Fibroblast of upper back skin (primary cell): ENCODE results near the gene CNGA1.
A peak's percentile ranks its signal among the peaks of the same experiment; 100 is the strongest.
"Not testable (repeated sequence)": the region's sequence is repeated elsewhere in the genome, so short reads cannot be mapped to it uniquely, and the experiment has no call there.

Source experiments
- DNase-seq: peaks from one replicate; pipeline ENCODE4 v3.0.0-alpha.2; 2013

The CNGA1 gene

GRCh38 chr4:48028696-48029095 is 12.2 kb upstream of the CNGA1 start:
- no peak for DNase-seq

GRCh38 chr4:48027653-48028052 is 11.2 kb upstream of the CNGA1 start:
- DNase-seq: no peak

GRCh38 chr4:48025005-48025404 is 8.5 kb upstream of the CNGA1 start:
- peak; percentile 15 for DNase-seq

GRCh38 chr4:48024522-48024921 is 8.0 kb upstream of the CNGA1 start:
- no peak for DNase-seq

GRCh38 chr4:48022192-48022799 is 5.8 kb upstream of the CNGA1 start:
- DNase-seq: no peak

GRCh38 chr4:48021100-48021499 is 4.6 kb upstream of the CNGA1 start:
- DNase-seq: no peak

- no peak for DNase-seq
Measured at GRCh38 chr4:48018112-48018511, 1.6 kb upstream of the CNGA1 start.

GRCh38 chr4:48017108-48017571 is 659 bp upstream of the CNGA1 start:
- peak; percentile 44 for DNase-seq

- DNase-seq: no peak
Measured at GRCh38 chr4:48015678-48016077, 803 bp downstream of the CNGA1 start.

- no peak for DNase-seq
Measured at GRCh38 chr4:48015216-48015615, 1.3 kb downstream of the CNGA1 start.

GRCh38 chr4:48012824-48013223 is 3.7 kb downstream of the CNGA1 start:
- no peak for DNase-seq

GRCh38 chr4:48011722-48012121 is 4.8 kb downstream of the CNGA1 start:
- no peak for DNase-seq

GRCh38 chr4:48010906-48011305 is 5.6 kb downstream of the CNGA1 start:
- DNase-seq: not testable (repeated sequence)

- DNase-seq: no peak
Measured at GRCh38 chr4:48008021-48008596, 8.4 kb downstream of the CNGA1 start.

GRCh38 chr4:48005781-48006180 is 10.7 kb downstream of the CNGA1 start:
- no peak for DNase-seq

- DNase-seq: peak; percentile 20
Measured at GRCh38 chr4:48003568-48003967, 12.9 kb downstream of the CNGA1 start.

- DNase-seq: no peak
Measured at GRCh38 chr4:48002267-48002666, 14.2 kb downstream of the CNGA1 start.

GRCh38 chr4:47996021-47996420 is 20.5 kb downstream of the CNGA1 start:
- DNase-seq: no peak

- not testable (repeated sequence) for DNase-seq
Measured at GRCh38 chr4:47992475-47992874, 24.0 kb downstream of the CNGA1 start.

- no peak for DNase-seq
Measured at GRCh38 chr4:47990145-47990544, 26.3 kb downstream of the CNGA1 start.

GRCh38 chr4:47974566-47974965 is 41.9 kb downstream of the CNGA1 start:
- no peak for DNase-seq

GRCh38 chr4:47972721-47973120 is 43.8 kb downstream of the CNGA1 start:
- DNase-seq: no peak

- no peak for DNase-seq
Measured at GRCh38 chr4:47972181-47972580, 44.3 kb downstream of the CNGA1 start.

GRCh38 chr4:47968847-47969246 is 47.6 kb downstream of the CNGA1 start:
- no peak for DNase-seq

- DNase-seq: no peak
Measured at GRCh38 chr4:47954677-47955076, 61.8 kb downstream of the CNGA1 start.
